DND-41 (cell line): ENCODE data around the gene PLCL1.

ENCODE experiments used
- EZH2 ChIP-seq: IDR thresholded peaks from 3 replicates; pipeline ENCODE4 v1.6.1; 2012; ENCODE audit warnings: borderline replicate concordance, low read depth, mild to moderate bottlenecking, moderate library complexity, low read length, inconsistent platforms; ENCODE audit not compliant: severe bottlenecking
- TF ChIP-seq, protein P1 (sequence below): IDR thresholded peaks from 2 replicates; pipeline ENCODE4 v1.5.1; 2012; ENCODE audit warnings: borderline replicate concordance, low read length, moderate library complexity, mild to moderate bottlenecking; ENCODE audit not compliant: poor library complexity, severe bottlenecking; ENCODE audit errors: extremely low read depth

DNA sequence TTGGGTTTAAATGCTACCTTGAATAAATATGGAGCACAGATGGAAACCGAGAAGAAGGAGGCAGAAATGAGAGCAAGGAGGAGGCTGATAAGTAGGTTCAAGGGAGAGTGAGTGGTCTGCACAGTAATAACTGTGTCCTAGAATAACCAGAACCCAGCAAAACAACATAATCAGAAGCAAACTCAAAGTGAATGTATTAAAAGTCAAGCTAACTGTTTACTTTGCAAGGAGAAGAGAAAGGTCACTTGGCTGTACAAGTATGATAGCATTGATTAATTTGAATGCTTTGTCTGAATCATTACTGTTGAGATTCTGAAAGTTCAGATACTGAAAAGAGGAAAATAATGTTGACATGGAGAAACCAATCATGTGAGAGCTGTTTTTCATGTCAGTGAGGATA lies 258.8 kb downstream of the PLCL1 start:
- TF ChIP-seq, protein P1, sequence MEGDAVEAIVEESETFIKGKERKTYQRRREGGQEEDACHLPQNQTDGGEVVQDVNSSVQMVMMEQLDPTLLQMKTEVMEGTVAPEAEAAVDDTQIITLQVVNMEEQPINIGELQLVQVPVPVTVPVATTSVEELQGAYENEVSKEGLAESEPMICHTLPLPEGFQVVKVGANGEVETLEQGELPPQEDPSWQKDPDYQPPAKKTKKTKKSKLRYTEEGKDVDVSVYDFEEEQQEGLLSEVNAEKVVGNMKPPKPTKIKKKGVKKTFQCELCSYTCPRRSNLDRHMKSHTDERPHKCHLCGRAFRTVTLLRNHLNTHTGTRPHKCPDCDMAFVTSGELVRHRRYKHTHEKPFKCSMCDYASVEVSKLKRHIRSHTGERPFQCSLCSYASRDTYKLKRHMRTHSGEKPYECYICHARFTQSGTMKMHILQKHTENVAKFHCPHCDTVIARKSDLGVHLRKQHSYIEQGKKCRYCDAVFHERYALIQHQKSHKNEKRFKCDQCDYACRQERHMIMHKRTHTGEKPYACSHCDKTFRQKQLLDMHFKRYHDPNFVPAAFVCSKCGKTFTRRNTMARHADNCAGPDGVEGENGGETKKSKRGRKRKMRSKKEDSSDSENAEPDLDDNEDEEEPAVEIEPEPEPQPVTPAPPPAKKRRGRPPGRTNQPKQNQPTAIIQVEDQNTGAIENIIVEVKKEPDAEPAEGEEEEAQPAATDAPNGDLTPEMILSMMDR = no peak
- TF ChIP-seq EZH2 = no peak
